Measurements from ENCODE around the gene ACKR1. TPM values are rescaled to one million over a fixed set of nuclear protein-coding genes. Genes with fewer than 3 reads are reported as not detected.

Gene ACKR1
- total RNA-seq, 1 donor from 2014 or later = 102 TPM

GRCh38 chr1:159205225-159205624 is 550 bp downstream of the ACKR1 start:
- Histone ChIP-seq H3K36me3 (no peaks in the 10 kb centered on the region), H3K4me1 (no peaks in the 10 kb centered on the region), H3K4me3 (peak overlapping the region in 1 of 2 donors; percentile 36), H3K9me3 (no peaks in the 10 kb centered on the region), H3K27me3 (no peaks in the 10 kb centered on the region), H3K27ac (no peak overlapping the region)
- no peak for DNase-seq (ENCODE audit: extremely low spot score in 2 of 2)
- TF ChIP-seq POLR2A (IDR thresholded peaks at IDR 0.05) (no peak), POLR2AphosphoS5 (IDR thresholded peaks at IDR 0.05; ENCODE audit: insufficient read depth in 1 of 2, low read depth in 1 of 2) (no peak), CTCF (IDR thresholded peaks at IDR 0.05) (no peak)
- intact Hi-C loops (cut with DNase I) = no loop called here

GRCh38 chr1:159206110-159206509 is 1.4 kb downstream of the ACKR1 start:
- intact Hi-C loops (cut with DNase I) = no loop called here

GRCh38 chr1:159207080-159207479 is 2.4 kb downstream of the ACKR1 start:
- Histone ChIP-seq H3K9me3 (no peaks in the 10 kb centered on the region), H3K4me1 (no peaks in the 10 kb centered on the region), H3K36me3 (no peaks in the 10 kb centered on the region), H3K4me3 (peak overlapping the region in 1 of 2 donors; percentile 36), H3K27ac (no peak overlapping the region), H3K27me3 (no peaks in the 10 kb centered on the region)
- intact Hi-C loops (cut with DNase I) = no loop called here
- TF ChIP-seq CTCF (IDR thresholded peaks at IDR 0.05) (no peak), POLR2A (IDR thresholded peaks at IDR 0.05) (no peak), POLR2AphosphoS5 (IDR thresholded peaks at IDR 0.05; ENCODE audit: insufficient read depth in 1 of 2, low read depth in 1 of 2) (no peak)
- no peak for DNase-seq (ENCODE audit: extremely low spot score in 2 of 2)

More at GRCh38 chr1:159206110-159206509, 1.4 kb downstream of the ACKR1 start:
- no peak overlapping the region for H3K27ac ChIP-seq
- peak overlapping the region; percentile 18 to 36 for H3K4me3 ChIP-seq
- TF ChIP-seq POLR2A (IDR thresholded peaks at IDR 0.05) (no peak), POLR2AphosphoS5 (IDR thresholded peaks at IDR 0.05; ENCODE audit: insufficient read depth in 1 of 2, low read depth in 1 of 2) (no peak), CTCF (IDR thresholded peaks at IDR 0.05) (no peak)
- DNase-seq (ENCODE audit: extremely low spot score in 2 of 2) = no peak
- H3K9me3 ChIP-seq = no peaks in the 10 kb centered on the region
- H3K4me1 ChIP-seq = no peaks in the 10 kb centered on the region
- no peaks in the 10 kb centered on the region for H3K36me3 ChIP-seq
- no peaks in the 10 kb centered on the region for H3K27me3 ChIP-seq

GRCh38 chr1:159207774-159208173 is 3.1 kb downstream of the ACKR1 start:
- peak overlapping the region in 1 of 2 donors; percentile 36 for H3K4me3 ChIP-seq
- H3K4me1 ChIP-seq = no peaks in the 10 kb centered on the region
- no peaks in the 10 kb centered on the region for H3K9me3 ChIP-seq
- DNase-seq (ENCODE audit: extremely low spot score in 2 of 2) = no peak
- H3K27me3 ChIP-seq = no peaks in the 10 kb centered on the region
- intact Hi-C loops (cut with DNase I) = no loop called here
- TF ChIP-seq POLR2AphosphoS5 (IDR thresholded peaks at IDR 0.05; ENCODE audit: insufficient read depth in 1 of 2, low read depth in 1 of 2) (no peak), CTCF (IDR thresholded peaks at IDR 0.05) (no peak), POLR2A (IDR thresholded peaks at IDR 0.05) (no peak)
- H3K36me3 ChIP-seq = no peaks in the 10 kb centered on the region
- H3K27ac ChIP-seq = no peak overlapping the region

- no peak for TF ChIP-seq CTCF (IDR thresholded peaks at IDR 0.05)
- H3K9me3 ChIP-seq = no peaks in the 10 kb centered on the region
- H3K27ac ChIP-seq = no peak overlapping the region
- intact Hi-C loops (cut with DNase I) = no loop called here
- H3K27me3 ChIP-seq = no peaks in the 10 kb centered on the region
- H3K4me1 ChIP-seq = no peaks in the 10 kb centered on the region
- DNase-seq (ENCODE audit: extremely low spot score in 2 of 2) = no peak
- peak overlapping the region in 1 of 2 donors; percentile 36 for H3K4me3 ChIP-seq
- no peaks in the 10 kb centered on the region for H3K36me3 ChIP-seq
Measured at GRCh38 chr1:159208175-159208825, 3.6 kb downstream of the ACKR1 start.
